ENCODE measurements around the gene GRM1.

DNA sequence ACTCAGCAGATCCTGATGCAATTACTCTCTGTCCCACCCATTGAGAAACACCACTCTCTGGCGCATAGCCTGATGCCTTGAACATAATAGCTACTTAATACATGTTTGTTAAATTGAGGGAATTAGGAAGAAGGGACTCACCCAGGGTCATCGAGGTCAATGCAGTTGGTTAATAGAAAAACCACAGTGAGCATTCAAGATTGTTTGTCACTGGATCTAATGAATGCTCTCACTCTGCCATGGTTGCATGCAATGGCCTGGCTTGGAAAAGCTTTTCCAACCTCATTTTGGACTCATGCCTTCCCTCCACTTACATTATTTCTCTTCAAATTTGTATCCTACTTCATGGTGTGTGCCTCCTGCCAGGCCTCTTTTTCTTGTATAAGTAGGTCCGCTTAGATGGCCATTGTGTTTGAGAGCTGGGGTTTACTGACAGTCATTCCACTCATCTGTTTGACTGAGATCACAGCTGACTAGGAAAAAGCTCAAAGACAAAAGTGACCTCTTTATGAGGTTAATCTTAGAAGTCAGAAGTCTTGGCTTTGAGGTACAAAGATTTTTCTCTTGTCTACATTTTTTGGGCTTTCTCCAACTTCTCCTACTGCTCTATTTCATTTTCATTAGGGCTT lies 360.0 kb downstream of the GRM1 start:
- TF ChIP-seq, protein P1, sequence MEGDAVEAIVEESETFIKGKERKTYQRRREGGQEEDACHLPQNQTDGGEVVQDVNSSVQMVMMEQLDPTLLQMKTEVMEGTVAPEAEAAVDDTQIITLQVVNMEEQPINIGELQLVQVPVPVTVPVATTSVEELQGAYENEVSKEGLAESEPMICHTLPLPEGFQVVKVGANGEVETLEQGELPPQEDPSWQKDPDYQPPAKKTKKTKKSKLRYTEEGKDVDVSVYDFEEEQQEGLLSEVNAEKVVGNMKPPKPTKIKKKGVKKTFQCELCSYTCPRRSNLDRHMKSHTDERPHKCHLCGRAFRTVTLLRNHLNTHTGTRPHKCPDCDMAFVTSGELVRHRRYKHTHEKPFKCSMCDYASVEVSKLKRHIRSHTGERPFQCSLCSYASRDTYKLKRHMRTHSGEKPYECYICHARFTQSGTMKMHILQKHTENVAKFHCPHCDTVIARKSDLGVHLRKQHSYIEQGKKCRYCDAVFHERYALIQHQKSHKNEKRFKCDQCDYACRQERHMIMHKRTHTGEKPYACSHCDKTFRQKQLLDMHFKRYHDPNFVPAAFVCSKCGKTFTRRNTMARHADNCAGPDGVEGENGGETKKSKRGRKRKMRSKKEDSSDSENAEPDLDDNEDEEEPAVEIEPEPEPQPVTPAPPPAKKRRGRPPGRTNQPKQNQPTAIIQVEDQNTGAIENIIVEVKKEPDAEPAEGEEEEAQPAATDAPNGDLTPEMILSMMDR (IDR thresholded peaks at IDR 0.05; ENCODE audit: low read length), result no peak
- TF ChIP-seq EZH2 (IDR thresholded peaks at IDR 0.05; ENCODE audit: borderline replicate concordance, low read length), result no peak
